ENCODE data around the gene KDM6B.

GRCh38 chr17:7807206-7807605 is 26.8 kb upstream of the KDM6B start:
- TF ChIP-seq POLR2A (IDR thresholded peaks at IDR 0.05; ENCODE audit: low read length) (no peak), GATA1 (IDR thresholded peaks at IDR 0.05; ENCODE audit: low read depth, low read length) (no peak)
